OCI-M2 (cell line): ENCODE measurements around the gene HOTAIR.

ENCODE experiments used
- DNase-seq: peaks from one replicate; lab custom pipeline; 2025; ENCODE audit not compliant: unreplicated experiment; lab: John Stamatoyannopoulos, UW

HOTAIR gene

GRCh38 chr12:53976172-53976822, 1.5 kb upstream of the HOTAIR start:
- no peak for DNase-seq

DNA sequence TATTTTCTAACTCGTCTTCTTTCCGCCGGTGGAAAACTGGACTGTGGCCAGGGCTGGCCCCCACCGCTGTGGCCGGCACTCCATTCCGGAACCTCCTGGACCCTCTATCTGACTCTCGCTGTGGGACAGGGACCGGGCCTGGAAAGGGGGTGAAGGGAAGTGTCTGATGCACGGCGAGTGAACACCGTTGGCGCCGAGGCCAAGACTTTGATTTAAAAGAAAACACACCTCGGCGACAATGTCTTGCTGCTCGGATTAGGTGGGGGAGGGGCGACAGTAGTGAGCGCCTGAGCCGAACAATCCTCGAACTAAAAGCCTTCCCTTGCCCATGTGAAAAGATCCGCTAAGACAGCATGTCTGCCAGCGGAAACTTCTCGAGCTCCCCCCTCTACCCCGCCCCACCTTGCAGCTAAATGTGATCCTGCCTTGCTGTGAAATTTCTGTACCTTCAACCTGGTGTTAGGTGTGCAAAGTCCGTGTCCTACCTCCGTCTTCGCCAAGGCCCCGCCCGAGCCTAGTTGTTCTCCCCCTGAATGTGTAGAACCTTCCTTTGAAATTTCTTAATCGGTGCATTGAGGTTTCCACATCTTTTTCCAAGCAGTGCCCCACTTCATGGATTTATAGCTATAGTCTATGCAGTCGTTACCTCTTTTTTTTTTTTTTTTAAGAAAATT, 862 bp upstream of the HOTAIR start:
- no peak for DNase-seq

GRCh38 chr12:53975064-53975471, 314 bp upstream of the HOTAIR start:
- no peak for DNase-seq

GRCh38 chr12:53973236-53974042, 1.3 kb downstream of the HOTAIR start:
- no peak for DNase-seq

DNA sequence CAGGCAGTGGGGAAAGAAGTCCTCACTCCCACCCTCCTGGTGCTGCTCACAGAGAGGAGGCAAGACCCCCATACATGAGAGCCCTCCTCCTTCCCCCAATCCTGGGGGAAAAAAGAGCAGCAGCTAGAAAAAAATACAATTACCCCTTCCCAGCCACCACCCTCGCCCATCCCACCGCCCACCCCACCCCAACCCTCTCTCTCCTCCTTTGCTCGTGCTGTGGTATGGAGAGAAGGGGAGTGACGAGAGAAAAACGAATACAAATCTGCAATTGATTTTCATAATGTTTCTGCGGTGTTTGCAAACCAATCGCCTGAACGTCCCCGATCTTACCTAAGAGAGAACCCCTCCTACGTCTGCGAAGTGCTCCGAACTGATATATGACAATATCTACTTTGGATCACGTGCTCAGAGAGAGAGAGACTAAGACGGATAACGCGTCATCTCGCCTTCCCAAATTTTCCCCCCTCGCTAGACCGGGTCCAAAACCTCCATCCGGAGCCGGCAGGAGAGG, 2.0 kb downstream of the HOTAIR start, which contains the start of gene HOXC11:
Gene HOXC11, plus strand, starts transcription at position 405 of the 514 bp plus-strand sequence. CDS start 116 bp downstream, outside the sequence.
- DNase-seq, result no peak

DNA sequence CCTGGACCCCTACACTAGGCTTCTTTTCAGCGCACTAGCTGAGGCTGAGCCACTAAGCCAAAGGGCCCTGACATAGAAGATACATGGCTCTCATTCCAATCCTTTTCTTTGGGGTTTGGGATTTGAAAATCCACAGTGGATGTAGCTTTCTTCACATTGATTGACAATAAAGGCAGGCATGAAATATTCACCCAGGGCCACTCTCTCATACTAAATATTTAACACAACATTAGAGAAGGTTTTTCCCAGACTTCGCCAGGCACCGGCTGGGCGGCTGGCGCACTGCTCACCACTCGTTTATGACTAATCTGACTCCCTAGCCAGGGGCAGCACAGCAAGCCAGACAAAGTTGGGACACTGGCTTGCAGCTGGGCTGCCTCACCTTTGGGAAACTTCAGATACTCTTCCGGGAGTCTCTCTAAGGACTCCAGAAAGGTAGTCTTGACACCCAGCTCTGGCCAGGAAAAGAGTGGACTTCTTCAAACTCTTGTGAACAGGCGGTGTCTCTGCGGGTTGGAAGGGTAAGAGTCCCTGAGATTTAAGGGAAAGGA, 2.5 kb downstream of the HOTAIR start:
- DNase-seq, result no peak

- DNase-seq, result no peak
These were observed 3.1 kb downstream of the HOTAIR start for GRCh38 chr12:53971686-53972085.

- DNase-seq, result no peak
These were observed 3.6 kb downstream of the HOTAIR start for GRCh38 chr12:53971129-53971528.

GRCh38 chr12:53970451-53970850, 4.3 kb downstream of the HOTAIR start:
- no peak for DNase-seq

DNA sequence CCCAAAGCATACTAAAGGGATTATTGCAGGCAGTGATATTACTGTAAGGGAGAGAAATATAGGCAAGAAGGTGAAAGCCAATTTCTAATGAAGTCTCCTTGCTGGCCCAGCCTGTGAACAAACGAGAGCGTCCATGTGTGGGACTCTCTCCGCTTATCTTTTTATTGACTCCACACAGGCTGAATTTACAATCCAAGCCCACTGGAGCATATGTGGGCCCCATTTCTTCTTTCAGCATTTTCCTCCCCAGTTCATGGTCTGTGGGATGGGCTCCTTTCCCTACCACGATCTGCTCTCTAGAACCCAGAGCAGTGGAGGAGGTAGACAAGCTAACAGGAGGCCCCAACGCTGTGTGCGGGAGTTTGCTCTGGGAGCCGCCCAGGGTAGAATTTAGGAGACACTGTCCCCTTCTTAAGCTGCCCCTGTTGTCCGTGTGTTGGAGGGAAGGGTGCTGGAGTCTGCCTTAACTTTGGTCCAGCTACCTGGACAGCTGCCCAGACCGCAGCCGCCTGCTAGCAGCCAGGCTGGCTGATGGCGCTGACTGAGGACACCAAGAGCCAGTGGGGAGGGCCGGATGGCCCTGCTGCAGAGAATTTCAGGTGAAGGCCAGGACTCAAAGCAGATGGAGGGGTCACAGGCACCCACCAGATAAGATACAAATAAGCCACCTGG, 5.0 kb downstream of the HOTAIR start:
- DNase-seq, result no peak

DNA sequence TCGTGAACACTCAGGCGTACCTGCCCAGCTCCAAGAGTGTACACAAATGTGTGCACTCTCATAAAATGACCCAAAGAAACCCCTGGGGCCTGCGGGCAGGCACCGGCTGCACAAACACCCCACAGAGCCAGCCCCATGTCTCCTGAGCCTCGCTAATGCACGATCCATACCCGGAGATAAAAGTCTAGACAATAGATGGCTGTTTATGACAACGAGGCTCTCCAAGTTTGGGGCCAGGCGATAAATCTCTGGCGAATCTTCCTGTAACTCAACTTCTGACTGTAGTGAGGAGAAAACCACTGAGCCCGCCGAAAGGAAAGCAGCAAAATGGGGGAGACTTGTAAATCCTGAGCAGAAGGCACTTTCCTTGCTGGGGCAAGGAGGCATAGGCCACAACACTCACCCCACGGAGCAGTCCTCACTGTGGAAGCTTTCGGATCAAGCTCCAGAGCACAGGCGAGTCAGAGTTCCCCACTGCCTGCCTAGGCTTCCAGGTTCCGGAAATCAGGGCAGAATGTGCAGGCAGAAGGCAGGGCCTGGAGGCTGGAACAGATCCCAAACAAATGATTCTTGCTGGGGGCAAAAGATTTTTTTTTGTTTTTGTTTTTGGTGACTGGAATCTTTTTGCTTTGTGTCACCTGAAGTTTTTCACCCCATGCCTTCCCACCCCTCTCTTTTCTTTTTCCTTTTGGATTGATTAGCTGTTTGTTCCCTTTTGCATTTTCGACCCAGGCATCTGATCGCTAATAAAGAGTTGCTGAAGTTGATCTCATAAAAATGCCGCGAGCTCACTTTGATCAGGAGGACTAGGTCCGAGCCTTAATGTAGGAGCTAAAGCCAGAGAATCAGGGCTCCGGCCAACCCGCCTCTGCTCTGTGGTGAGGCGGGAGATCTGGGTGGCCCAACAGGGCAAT, 6.3 kb downstream of the HOTAIR start:
- DNase-seq, result no peak

- DNase-seq, result no peak
These were observed 7.3 kb downstream of the HOTAIR start for GRCh38 chr12:53967421-53967925.

- no peak for DNase-seq
These were observed 8.2 kb downstream of the HOTAIR start for GRCh38 chr12:53966385-53967133.

- DNase-seq, result no peak
These were observed 8.7 kb downstream of the HOTAIR start for GRCh38 chr12:53966085-53966384.

DNA sequence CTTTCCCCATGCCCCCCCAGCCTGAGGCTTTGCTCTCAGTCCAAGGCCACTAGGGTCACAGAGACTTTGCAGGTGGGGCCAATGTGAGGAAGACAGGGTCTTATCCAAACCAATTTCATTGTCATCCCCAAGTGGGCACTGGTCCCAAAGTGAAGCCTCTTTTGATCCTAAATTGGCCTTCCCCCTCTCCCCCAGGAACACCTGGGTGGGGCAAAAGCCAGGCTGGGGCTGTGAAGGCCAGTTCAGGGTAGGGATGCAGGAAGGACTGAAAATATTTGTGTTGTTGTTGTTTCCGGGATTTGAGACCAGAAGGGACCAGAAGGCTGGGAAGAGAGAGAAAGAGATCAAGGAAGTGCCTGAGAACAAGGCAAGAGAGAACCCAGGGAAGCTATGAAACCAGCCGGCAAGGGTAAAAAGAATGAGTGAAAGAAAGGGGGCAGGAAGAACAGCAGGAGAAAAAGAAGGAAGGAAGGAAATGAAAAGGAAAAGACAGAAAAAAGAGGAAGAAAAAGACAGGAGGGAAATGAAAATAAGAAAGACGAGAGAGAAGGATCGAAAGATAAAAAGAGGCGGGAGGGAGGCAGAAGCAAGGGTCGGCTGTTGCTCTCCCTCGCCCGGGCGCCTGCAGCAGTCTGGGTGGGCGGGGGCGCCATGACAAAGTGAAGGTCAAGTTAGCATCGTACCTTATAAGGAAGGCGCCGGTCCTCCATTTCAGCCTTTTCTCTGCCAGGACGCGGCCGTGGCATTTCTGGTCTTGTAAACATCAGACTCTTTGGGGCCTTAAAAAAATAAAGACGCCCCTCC, 9.3 kb downstream of the HOTAIR start:
- no peak for DNase-seq

DNA sequence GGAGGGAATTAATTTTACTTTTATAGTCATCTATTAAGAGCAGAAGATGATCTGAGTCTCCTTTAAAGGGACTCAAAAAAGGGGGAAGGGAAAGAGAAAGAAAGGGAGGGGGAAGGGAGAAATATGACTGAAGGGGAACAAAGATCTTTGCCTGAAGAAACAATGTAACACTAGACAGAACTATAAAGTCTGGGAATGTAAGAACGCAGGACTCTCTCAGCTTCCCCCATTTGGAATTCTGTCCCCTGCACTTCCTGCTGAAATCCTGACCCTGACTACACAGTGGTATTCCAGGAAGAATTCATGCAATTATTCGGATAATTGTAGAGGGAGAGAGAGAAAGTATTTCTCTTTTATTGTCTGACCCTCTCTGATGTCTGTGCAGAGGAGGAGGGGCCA, 10.4 kb downstream of the HOTAIR start:
- no peak for DNase-seq

DNA sequence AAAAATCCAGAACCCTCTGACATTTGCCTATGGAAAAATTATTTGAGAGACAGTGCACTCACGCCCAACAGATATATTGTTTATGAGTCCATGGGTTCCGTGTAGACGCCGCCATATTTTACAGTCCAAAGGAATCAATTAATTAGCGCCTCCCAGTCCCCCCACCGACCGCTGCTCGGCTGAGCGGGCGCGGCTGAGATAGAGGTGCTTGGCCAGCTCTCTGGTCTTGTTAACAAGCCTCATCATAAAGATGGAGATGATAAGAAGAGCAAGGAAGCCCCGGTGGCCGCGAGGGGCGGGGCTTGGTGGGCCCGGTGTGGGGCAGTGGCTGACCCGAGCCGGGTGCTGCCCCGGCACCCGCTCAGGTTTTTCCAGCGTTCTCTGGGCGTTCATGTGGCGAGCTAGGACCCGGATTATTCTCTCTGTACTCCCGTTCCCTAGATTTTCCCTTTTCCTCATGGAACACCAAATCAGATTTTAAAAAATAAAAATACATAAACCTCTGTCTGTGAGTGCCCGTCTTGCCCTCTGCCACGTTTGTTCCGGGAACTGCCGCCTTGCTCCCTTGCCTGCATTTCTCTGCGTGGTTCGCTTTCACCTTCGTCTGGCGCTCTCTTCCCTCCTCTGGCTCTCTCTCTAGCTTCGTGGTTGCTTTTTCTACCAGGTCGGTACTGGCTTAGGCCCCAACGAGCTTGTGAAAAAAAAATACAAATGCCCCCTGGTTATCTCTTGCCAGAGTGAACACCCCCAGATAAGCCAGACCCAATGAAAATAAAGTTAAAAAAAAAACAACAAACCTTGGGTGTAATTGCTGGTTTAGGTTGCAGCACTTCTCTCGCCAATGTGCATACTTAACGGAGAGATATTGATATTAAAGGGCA, 11.1 kb downstream of the HOTAIR start:
- DNase-seq, result no peak
